ENCODE data around the gene AP2B1. TPM values are rescaled to one million over a fixed set of nuclear protein-coding genes. Genes with fewer than 3 reads are reported as not detected.

The AP2B1 gene
- total and polyA plus RNA-seq, 4 donors, result 8.7 to 55.6 (median 22.3) TPM

GRCh38 chr17:35723735-35724134 lies 136.6 kb downstream of the AP2B1 start (continued):
- TF ChIP-seq, protein P1, sequence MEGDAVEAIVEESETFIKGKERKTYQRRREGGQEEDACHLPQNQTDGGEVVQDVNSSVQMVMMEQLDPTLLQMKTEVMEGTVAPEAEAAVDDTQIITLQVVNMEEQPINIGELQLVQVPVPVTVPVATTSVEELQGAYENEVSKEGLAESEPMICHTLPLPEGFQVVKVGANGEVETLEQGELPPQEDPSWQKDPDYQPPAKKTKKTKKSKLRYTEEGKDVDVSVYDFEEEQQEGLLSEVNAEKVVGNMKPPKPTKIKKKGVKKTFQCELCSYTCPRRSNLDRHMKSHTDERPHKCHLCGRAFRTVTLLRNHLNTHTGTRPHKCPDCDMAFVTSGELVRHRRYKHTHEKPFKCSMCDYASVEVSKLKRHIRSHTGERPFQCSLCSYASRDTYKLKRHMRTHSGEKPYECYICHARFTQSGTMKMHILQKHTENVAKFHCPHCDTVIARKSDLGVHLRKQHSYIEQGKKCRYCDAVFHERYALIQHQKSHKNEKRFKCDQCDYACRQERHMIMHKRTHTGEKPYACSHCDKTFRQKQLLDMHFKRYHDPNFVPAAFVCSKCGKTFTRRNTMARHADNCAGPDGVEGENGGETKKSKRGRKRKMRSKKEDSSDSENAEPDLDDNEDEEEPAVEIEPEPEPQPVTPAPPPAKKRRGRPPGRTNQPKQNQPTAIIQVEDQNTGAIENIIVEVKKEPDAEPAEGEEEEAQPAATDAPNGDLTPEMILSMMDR (IDR thresholded peaks at IDR 0.05; ENCODE audit: low read depth, low read length, missing input control), result no peak
- TF ChIP-seq, protein P2, sequence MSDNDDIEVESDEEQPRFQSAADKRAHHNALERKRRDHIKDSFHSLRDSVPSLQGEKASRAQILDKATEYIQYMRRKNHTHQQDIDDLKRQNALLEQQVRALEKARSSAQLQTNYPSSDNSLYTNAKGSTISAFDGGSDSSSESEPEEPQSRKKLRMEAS (IDR thresholded peaks at IDR 0.05), result no peak
- TF ChIP-seq GABPA (IDR thresholded peaks at IDR 0.05 in 1 of 2, conservative IDR thresholded peaks at IDR 0.05 in 1 of 2) (no peak), RXRA (IDR thresholded peaks at IDR 0.05) (no peak), JUND (IDR thresholded peaks at IDR 0.05) (no peak)

DNA sequence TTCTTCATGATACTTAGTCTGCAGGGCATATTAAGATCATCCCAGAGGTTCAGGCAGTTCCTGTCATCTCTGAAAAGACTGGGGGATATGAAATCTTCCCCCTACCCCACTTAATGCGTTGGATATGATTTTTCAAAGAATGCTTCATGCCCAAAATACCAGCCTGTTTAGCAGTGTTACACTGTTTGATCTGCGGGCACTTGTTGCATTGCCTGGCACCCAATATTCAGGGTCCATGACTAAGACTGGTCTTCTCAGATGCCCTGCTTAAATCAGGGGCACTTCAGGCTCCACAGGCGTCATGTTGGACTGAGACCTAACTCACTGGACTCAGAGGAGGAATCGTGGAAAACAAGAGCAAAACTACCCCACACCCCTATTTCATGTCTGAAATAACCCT lies 137.9 kb downstream of the AP2B1 start:
- Histone ChIP-seq H3K9ac (ENCODE audit: low read depth in 1 of 2, low read length in 2 of 2) (no peak overlapping the region), H3K27ac (ENCODE audit: low read depth in 1 of 2, low read length in 2 of 2) (no peak overlapping the region), H3K9me3 (ENCODE audit: control insufficient read depth in 4 of 4, low read length in 3 of 4) (no peaks in the 10 kb centered on the region), H3K27me3 (ENCODE audit: control insufficient read depth in 4 of 4, insufficient read depth in 4 of 4, low read length in 3 of 4) (no peaks in the 10 kb centered on the region), H3K4me1 (ENCODE audit: control insufficient read depth in 4 of 4, insufficient read depth in 4 of 4, low read length in 3 of 4) (no peaks in the 10 kb centered on the region), H3K36me3 (ENCODE audit: control insufficient read depth in 4 of 4, insufficient read depth in 3 of 4, low read depth in 1 of 4, low read length in 3 of 4) (peaks cover 0 to 24% (median 21%) of the 10 kb centered on the region in 4 donors), H3K4me3 (ENCODE audit: low read depth in 1 of 3, low read length in 3 of 3) (no peak overlapping the region)
- DNase-seq (ENCODE audit: low spot score), result no peak
- 93% methylated on average over 4 of the region's 4 CpGs for WGBS
- TF ChIP-seq TAF1 (conservative IDR thresholded peaks at IDR 0.05) (no peak), YY1 (IDR thresholded peaks at IDR 0.05) (no peak), REST (IDR thresholded peaks at IDR 0.05) (no peak), RXRA (IDR thresholded peaks at IDR 0.05) (no peak), HNF4A (conservative IDR thresholded peaks at IDR 0.05) (no peak), ATF3 (IDR thresholded peaks at IDR 0.05) (no peak), FOXA2 (IDR thresholded peaks at IDR 0.05) (no peak), NR2F2 (IDR thresholded peaks at IDR 0.05) (no peak), SP1 (IDR thresholded peaks at IDR 0.05) (no peak), JUND (IDR thresholded peaks at IDR 0.05) (no peak), EGR1 (IDR thresholded peaks at IDR 0.05; ENCODE audit: low read depth in 2 of 2) (no peak), RAD21 (IDR thresholded peaks at IDR 0.05) (no peak)
- TF ChIP-seq, protein P3, sequence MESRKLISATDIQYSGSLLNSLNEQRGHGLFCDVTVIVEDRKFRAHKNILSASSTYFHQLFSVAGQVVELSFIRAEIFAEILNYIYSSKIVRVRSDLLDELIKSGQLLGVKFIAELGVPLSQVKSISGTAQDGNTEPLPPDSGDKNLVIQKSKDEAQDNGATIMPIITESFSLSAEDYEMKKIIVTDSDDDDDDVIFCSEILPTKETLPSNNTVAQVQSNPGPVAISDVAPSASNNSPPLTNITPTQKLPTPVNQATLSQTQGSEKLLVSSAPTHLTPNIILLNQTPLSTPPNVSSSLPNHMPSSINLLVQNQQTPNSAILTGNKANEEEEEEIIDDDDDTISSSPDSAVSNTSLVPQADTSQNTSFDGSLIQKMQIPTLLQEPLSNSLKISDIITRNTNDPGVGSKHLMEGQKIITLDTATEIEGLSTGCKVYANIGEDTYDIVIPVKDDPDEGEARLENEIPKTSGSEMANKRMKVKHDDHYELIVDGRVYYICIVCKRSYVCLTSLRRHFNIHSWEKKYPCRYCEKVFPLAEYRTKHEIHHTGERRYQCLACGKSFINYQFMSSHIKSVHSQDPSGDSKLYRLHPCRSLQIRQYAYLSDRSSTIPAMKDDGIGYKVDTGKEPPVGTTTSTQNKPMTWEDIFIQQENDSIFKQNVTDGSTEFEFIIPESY (IDR thresholded peaks at IDR 0.05), result no peak
- TF ChIP-seq, protein P1 (IDR thresholded peaks at IDR 0.05; ENCODE audit: low read depth, low read length, missing input control), result no peak
- TF ChIP-seq, protein P2 (IDR thresholded peaks at IDR 0.05), result no peak

Data from liver (tissue), 9 donors.